NCI-H2196 (cell line): ENCODE results near the gene LEFTY1.
"Not testable (repeated sequence)": the region's sequence is repeated elsewhere in the genome, so short reads cannot be mapped to it uniquely, and the experiment has no call there.

Experiments used
- DNase-seq: peaks from one replicate; lab custom pipeline; 2025; ENCODE audit not compliant: unreplicated experiment; lab: John Stamatoyannopoulos, UW

LEFTY1 gene

GRCh38 chr1:225889743-225890142, 797 bp upstream of the LEFTY1 start:
- no peak for DNase-seq

DNA sequence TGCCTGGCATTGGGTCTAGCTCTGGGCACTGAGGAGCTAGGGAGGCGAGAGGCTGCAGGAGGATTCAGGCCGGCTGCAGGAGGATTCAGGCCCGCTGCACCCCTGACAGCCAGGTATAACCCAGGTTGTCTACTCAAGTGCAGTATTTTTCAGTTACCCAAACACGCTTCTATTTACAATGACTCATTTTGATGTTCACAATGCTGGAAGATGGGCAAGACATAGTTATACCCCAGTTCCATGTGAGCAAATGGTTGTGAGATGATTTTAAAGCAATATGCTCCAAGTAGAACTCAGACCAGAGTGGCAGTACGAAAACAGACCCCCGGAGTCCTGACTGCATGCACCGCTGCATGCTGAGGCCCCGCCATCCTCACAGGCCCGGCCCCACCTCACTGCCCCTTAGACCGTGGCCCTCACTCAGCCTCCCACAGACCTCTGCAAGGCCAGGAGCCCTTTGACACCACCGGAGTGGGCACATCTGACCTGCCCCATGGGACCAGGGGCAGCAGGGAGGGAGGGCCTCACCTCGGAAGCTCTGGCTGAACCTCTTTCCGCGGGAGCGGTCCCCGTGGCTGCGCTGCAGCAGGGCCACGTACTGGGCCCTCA, 553 bp downstream of the LEFTY1 start:
- DNase-seq, result no peak

DNA sequence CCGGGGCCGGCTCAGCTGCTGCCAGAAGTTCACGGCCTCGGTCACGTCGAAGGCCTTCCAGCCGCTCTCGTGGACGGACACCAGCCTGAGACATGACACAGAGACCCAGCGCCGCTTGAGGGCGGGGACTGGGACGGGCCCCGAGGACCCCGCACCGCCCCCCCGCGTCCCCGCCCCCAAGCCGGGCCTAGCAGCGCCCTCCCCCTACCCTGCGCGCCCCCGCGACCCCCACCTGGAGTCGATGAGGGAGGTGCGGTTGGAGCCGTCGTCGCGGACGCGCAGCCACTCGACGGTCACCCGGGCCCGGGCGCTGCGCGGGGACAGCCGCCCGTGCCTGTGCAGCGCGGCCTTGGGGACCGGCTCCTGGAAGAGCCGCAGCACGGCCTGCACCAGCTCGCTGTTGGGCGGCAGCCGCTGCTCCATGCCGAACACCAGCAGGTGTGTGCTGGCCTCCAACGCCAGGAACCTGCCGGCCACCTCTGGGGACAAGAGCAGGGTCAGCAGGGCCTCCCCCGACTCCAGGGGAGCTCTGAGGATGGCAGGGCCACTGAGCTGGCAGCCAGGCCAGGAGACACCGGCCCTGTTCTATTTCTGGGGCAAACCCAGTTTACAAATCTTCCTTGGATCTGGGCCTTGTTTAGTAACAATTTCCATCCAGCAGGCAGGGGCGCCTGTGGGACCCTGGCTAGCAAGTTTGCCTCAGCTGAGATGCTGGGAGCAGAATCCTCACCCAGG, 1.2 kb downstream of the LEFTY1 start:
- DNase-seq, result not testable (repeated sequence)

DNA sequence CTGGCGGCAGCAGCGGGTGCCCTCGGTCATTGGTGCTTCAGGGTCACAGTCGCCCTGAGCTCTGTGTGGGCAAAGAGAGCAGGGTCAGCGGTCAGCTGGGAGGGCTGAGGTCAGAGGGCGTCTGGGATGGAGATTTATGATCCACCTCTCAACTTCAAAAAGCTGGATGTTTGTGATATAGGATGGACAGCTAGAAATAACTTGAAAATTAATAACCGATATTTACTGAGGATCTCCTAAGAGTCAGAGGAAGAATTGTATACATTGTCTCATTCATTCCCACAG, 2.0 kb downstream of the LEFTY1 start:
- no peak for DNase-seq

GRCh38 chr1:225886159-225887029, 2.6 kb downstream of the LEFTY1 start:
- peak; percentile 29 for DNase-seq

DNA sequence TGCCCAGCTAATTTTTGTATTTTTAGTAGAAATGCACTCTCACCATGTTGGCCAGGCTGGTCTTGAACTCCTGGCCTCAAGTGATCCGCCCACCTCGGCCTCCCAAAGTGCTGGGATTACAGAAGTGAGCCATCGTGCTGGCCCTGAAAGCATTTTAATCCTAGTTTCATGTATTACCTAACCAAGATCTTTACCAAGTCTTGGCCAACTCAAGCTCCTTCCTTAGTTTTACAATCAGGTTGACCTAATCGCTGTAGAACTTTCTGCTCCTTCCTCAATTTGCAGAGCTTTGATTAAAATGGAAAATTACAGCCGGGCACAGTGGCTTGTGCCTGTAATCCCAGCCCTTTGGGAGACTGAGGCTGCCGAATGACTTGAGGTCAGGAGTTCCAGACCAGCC, 3.6 kb downstream of the LEFTY1 start:
- no peak for DNase-seq

DNA sequence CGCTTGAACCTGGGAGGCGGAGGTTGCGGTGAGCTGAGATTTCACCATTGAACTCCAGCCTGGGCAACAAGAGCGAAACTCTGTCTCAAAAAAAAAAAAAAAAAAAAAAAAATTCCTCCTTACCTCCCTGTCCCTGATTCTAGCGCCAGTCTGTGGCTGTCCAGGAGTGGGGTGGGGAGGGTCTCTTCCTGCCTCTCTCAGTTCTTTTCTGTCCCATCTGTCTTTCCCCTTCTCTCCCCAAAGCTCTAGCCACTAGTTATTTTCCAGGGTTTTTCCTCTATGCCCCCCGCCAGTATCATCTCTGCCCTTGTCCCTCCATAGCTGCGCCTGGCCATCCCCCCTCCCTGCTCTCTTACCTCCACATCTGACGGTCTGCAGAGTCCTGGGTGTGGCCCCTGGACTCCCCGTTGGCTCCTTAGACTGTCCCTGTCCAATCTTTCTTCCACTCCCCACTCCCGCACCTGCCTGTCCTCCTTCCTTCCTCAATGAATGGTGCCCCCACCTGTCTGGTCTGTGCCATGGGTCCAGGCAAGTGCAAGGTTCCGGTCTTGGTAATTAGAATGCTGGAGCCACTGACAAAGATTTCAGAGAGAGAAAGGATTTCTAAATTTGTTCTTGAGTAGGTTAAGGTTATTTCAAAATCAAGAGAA, 5.2 kb downstream of the LEFTY1 start:
- DNase-seq, result no peak

- DNase-seq, result no peak
These were observed 6.0 kb downstream of the LEFTY1 start for GRCh38 chr1:225882694-225883615.

GRCh38 chr1:225881959-225882693, 6.8 kb downstream of the LEFTY1 start, which contains the start of gene TMEM63A:
Gene TMEM63A, minus strand, starts transcription at chr1:225882380. Its CDS starts 4,800 bp downstream, at chr1:225877580.
- DNase-seq, result peak; percentile 76

DNA sequence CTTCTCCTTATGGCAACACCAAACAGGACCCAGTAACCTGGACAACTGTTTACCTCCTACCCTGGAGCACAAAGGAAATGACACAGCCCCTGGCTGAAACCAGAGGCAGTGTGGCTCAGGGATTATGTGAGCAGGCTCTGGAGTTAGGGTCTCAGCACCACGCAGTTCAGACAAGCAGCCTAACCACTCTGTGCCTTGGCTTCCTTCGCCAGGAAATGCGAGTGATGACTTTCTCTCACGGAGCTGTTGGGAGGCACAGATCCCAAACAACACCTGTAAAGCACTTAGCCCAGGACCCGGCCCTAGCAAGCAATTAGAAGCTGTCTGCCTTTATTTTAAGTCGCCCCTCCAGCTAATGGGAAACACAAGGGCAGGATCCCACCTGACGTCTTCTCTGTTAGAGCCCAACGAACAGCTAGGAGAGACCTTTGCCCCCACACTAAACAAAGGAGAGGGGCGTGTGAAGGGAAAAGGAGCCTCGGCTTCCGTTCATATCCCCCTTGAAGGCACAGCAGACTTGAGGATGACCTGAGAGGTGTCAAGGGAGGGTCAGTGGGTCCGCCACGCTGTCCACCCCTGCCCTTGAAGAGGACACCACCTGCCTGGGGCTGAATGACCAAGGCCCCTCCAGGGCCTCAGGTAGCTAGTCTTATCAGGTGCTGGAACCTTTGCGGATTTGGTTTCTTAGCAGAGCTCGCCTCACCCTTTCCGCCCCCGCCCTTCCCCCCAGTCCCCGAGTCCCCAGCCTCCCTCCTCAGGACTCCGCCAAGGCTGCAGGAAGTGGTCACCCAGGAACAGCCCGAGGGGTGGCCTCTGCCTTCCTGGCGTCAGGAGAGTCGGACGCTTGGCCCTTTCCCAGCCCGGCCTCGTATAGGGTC, 7.6 kb downstream of the LEFTY1 start:
- DNase-seq, result peak; percentile 25

- DNase-seq, result no peak
These were observed 8.3 kb downstream of the LEFTY1 start for GRCh38 chr1:225880636-225881035.

DNA sequence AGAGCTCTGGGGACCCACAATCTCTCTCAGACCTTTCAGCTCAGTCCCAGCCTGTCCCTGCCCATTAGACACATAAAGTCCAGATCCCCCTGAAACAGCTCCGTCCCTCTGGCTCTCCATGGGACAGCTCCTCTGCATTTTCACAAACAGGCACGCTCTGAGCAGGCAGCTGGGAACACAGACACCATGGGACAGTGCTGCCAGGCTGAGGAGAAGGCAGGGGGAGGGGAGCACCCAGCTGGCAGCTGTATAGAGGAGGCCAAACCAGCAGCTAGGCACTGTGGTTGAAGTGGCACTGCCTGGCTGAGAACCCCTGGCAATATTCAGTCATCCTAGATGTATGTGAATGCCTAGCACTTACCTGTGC, 8.7 kb downstream of the LEFTY1 start:
- DNase-seq, result peak; percentile 52

DNA sequence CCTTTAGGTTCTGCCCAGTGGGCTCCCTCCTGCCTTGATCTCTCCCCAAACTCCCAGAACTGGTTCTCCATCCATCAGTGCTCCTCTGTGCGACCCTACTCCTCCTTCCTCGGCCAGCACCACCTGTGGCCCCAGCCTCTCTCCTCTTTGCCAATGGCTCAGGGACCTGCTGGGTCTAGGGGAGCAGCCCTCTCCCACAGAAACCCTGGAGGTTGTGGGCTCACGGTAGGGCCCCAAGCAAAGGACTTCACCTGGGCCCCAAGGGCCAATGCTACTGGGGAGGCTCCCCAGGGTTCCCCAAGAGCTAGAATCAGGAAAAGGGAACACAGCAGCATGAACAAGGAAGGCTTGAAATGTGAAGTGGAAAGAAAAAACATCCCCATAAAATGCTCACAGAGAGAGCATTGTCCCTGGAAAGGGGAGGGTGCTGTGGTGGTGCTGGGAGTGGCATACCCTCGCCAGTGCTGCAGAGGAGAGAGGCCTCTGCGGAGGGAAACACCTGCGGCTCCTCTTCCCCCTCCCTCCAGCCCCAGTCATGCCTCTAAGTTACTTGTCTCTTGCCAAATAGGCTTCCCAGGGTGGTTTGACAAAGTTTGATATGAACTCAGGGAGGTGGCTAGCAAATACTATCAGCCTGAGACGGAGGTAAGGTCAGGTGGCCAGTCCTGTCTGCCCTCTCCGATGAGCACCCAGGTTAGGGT, 9.3 kb downstream of the LEFTY1 start:
- peak; percentile 58 for DNase-seq

DNA sequence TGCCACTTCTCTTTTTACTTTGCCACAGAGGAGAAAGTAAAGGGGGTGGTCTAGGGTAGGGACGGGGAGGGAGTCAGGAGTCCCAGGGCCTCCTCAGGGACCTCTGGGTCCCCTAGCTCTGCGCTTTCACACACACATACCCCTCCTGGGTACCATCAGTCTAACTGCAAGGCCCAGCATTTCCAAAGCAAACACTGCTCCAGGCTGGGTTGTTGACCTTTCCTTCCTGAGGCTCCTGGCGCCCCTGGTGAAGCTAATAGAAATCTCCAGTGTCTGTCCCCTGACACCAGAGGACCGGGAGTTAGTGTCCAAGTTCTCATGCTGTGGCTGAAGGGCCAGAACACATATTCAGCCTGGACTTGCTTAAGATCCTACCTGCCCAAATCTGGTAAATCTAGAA, 10.7 kb downstream of the LEFTY1 start:
- DNase-seq, result no peak

- DNase-seq, result peak; percentile 59
These were observed 11.4 kb downstream of the LEFTY1 start for GRCh38 chr1:225877580-225877979.

DNA sequence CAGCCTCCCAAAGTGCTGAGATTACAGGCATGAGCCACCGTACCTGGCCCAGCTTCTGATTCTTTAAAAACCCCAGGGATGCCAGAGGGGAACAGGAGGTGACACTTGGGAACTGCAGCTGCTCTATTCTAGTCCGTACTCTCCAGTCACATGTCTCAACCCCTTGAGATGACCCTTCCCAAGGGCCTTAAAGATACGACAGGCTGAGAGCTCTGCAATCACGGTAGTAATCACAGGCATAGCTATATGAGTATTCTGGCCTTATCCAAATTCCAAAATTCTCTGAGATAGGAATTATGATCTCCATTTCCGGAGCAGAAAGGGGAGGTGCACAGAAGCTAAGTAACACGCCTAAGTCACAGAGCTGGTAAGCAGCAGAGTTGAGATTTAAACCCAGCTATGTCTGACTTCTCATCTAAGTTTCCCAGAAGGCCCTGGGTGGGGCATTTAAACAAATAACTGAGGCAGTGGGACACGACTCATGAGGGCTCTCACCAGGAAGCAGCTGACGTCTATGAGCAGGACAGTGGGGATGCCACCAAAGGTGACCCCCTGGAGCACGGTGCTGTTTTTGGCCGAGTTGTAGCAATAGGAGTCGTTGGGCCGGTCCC, 11.9 kb downstream of the LEFTY1 start:
- no peak for DNase-seq

GRCh38 chr1:225875044-225875815, 13.7 kb downstream of the LEFTY1 start:
- peak; percentile 53 for DNase-seq
